Smooth muscle cell (in vitro differentiated cells): ENCODE data around the gene BRMS1L. TPM values are rescaled to one million over a fixed set of nuclear protein-coding genes. Genes with fewer than 3 reads are reported as not detected.

ENCODE experiments used
- DNase-seq: peaks from one replicate; lab custom pipeline; 2025; ENCODE audit not compliant: unreplicated experiment; lab: John Stamatoyannopoulos, UW
- H2AFZ ChIP-seq: fragments of 200-600 bp; sonication (generic); 2 replicates; pipeline ENCODE4 v1.6.0; 2016; ENCODE audit warnings: antibody characterized with exemption, low read depth, mild to moderate bottlenecking
- H3F3A ChIP-seq: fragments of 200-600 bp; sonication (generic); 2 replicates; pipeline ENCODE4 v1.6.0; 2017; ENCODE audit warnings: antibody characterized with exemption, low read depth
- H3K27ac ChIP-seq: fragments of 200-600 bp; sonication (generic); 2 replicates; pipeline ENCODE4 v1.5.1; 2016; ENCODE audit warnings: low read depth, mild to moderate bottlenecking
- H3K27me3 ChIP-seq: fragments of 200-600 bp; sonication (generic); 2 replicates; pipeline ENCODE4 v1.6.1; 2016; ENCODE audit warnings: low read depth, mild to moderate bottlenecking
- H3K36me3 ChIP-seq: fragments of 200-600 bp; sonication (generic); 2 replicates; pipeline ENCODE4 v1.5.1; 2016; ENCODE audit warnings: low read depth
- H3K4me1 ChIP-seq: fragments of 200-600 bp; sonication (generic); 2 replicates; pipeline ENCODE4 v1.5.1; 2016; ENCODE audit warnings: low read depth
- H3K4me2 ChIP-seq: fragments of 200-600 bp; sonication (generic); 2 replicates; pipeline ENCODE4 v1.6.0; 2016; ENCODE audit warnings: mild to moderate bottlenecking
- H3K4me3 ChIP-seq: fragments of 200-600 bp; sonication (generic); 2 replicates; pipeline ENCODE4 v1.5.1; 2016; ENCODE audit warnings: mild to moderate bottlenecking
- H3K79me2 ChIP-seq: fragments of 200-600 bp; sonication (generic); 2 replicates; pipeline ENCODE4 v1.6.0; 2016; ENCODE audit warnings: low read depth, mild to moderate bottlenecking
- H3K9ac ChIP-seq: fragments of 200-600 bp; sonication (generic); 2 replicates; pipeline ENCODE4 v1.6.0; 2016; ENCODE audit warnings: low read depth
- H3K9me3 ChIP-seq: fragments of 200-600 bp; sonication (generic); replicated peaks from 2 replicates; pipeline ENCODE4 v1.5.1; 2016; ENCODE audit warnings: low read depth
- H4K20me1 ChIP-seq: fragments of 200-600 bp; sonication (generic); 2 replicates; pipeline ENCODE4 v1.6.0; 2016; ENCODE audit warnings: low read depth
- WGBS: methylation state at CpG from one replicate; pipeline ENCODE4 v1.1.7; 2016; ENCODE audit warnings: low lambda C conversion rate; 5-methylcytosine and 5-hydroxymethylcytosine counted together
- polyA plus RNA-seq: library from polyadenylated mRNA; unstranded; fragments of >200 nt; fragmentation: Nextera tagmentation; extraction: Ambion mirVana; gene quantifications from 2 replicates; pipeline ENCODE4 v1.2.1, GENCODE V29; 2016
- total RNA-seq: library from RNA; depleted of rRNA; stranded (reverse); fragments of >200 nt; gene quantifications from 2 replicates; pipeline ENCODE4 v1.2.3, GENCODE V29; 2014
- TF ChIP-seq, protein P1 (sequence below): fragments of 200-600 bp; sonication (generic); IDR thresholded peaks from 2 replicates; pipeline ENCODE4 v1.5.1; 2017; ENCODE audit warnings: borderline replicate concordance, mild to moderate bottlenecking, antibody characterized with exemption; ENCODE audit not compliant: insufficient read depth, poor library complexity, severe bottlenecking

Gene BRMS1L
- total and polyA plus RNA-seq, 2 experiments from 2014 or later: 8.8 to 13.4 TPM

DNA sequence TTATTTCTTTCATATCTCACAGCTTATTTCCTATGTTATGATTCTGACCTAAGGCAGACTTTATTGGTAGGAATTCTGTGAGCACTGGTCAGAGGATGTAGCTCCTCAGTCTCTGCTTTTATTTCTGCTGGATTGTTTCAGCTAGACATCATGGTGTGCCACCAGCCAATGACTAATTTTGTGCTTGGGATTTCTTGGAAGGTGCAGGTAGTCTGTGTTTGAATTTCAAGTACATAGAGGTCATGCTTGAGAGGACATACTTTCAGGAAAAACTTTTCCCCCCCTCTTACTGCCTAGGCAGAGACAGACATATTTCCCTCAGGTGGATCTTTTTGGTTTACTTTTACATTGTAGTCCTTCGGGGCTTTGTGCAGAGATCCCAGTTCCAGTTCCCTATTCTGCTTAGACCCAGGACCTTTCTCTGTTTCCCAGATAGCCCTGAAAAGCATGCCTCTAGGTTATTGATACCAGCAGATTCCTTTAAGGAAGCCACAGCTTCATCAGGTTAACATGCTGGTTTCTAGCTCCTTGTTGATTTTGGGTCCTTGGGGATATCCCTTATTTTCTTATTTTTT, 28.6 kb downstream of the BRMS1L start:
- TF ChIP-seq, protein P1, sequence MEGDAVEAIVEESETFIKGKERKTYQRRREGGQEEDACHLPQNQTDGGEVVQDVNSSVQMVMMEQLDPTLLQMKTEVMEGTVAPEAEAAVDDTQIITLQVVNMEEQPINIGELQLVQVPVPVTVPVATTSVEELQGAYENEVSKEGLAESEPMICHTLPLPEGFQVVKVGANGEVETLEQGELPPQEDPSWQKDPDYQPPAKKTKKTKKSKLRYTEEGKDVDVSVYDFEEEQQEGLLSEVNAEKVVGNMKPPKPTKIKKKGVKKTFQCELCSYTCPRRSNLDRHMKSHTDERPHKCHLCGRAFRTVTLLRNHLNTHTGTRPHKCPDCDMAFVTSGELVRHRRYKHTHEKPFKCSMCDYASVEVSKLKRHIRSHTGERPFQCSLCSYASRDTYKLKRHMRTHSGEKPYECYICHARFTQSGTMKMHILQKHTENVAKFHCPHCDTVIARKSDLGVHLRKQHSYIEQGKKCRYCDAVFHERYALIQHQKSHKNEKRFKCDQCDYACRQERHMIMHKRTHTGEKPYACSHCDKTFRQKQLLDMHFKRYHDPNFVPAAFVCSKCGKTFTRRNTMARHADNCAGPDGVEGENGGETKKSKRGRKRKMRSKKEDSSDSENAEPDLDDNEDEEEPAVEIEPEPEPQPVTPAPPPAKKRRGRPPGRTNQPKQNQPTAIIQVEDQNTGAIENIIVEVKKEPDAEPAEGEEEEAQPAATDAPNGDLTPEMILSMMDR: no peak
- no peak for DNase-seq
- Histone ChIP-seq H3K9me3 (peaks cover 5% of the 10 kb centered on the region), H3K9ac (no peak overlapping the region), H3K4me3 (no peak overlapping the region), H2AFZ (no peak overlapping the region), H3F3A (no peaks in the 10 kb centered on the region), H3K4me2 (no peak overlapping the region), H3K27me3 (no peaks in the 10 kb centered on the region), H3K27ac (no peak overlapping the region), H4K20me1 (no peaks in the 10 kb centered on the region), H3K4me1 (no peaks in the 10 kb centered on the region), H3K79me2 (no peaks in the 10 kb centered on the region), H3K36me3 (peaks cover 5% of the 10 kb centered on the region)
- WGBS: 88% methylated on average over 1 of the region's 1 CpG

DNA sequence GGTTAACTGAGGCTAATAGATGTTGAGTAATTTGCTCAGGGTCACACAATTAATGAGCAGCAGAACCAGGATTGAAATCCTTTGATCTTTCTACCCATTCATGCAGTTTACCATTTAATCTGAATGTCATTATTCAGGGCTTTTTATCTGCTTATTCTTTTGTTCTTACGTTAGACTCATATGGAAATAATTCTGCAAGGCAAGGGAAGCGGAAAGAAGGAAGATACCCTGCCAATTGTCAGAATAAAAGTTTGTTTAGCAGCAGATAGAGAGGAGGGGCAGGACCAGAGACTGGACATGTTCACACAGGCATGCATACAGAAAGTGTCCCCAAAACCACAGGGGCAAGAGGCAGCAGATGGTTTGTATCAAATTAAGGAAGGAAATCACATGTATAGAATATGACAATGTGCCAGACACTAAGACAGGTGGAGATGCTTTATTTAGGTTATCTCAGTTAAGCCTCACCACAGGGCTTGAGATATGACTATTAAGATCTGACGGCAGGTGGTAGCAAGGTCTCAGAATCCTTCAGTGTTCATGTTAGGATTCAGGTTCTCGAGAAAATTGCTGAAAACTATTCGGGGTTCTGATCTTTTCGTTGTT, 29.8 kb downstream of the BRMS1L start:
- no peak overlapping the region for H3K4me2 ChIP-seq
- no peak for DNase-seq
- peaks cover 5% of the 10 kb centered on the region for H3K4me1 ChIP-seq
- H3K79me2 ChIP-seq: no peaks in the 10 kb centered on the region
- peaks cover 5% of the 10 kb centered on the region for H3K9me3 ChIP-seq
- no peaks in the 10 kb centered on the region for H3F3A ChIP-seq
- 94% methylated on average over 6 of the region's 6 CpGs for WGBS
- no peak overlapping the region for H2AFZ ChIP-seq
- no peak overlapping the region for H3K4me3 ChIP-seq
- H3K27ac ChIP-seq: no peak overlapping the region
- TF ChIP-seq, protein P1: no peak
- H4K20me1 ChIP-seq: no peaks in the 10 kb centered on the region
- H3K36me3 ChIP-seq: peaks cover 5% of the 10 kb centered on the region
- H3K9ac ChIP-seq: no peak overlapping the region
- no peaks in the 10 kb centered on the region for H3K27me3 ChIP-seq

DNA sequence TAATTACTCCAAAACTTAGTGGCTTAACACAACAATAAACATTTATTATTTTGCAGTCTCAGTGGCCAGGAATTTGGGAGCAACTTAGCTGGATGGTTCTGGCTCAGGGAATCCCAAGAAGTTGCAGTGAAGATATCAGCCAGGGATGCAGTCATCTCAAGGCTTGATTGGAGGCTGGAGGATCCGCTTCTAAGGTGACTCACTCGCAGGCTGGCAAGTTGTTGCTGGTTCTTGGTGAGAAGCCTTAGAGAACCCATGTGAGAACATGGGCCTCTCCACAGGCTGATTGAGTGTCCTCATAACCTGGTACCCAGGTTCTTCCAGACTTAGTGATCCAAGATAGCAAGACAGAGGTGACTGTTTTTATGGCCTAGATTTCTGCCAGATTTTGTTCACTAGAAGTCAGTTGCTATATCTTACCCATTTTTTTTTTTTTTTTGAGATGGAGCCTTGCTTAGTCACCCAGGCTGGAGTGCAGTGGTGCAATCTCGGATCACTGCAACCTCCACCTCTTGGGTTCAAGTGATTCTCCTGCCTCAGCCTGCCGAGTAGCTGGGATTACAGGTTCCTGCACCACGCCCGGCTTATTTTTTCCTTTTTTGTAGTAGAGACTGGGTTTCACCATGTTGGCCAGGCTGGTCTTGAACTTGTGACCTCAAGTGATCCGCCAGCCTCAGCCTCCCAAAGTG, 32.5 kb downstream of the BRMS1L start:
- WGBS: 90% methylated on average over 7 of the region's 7 CpGs
- no peaks in the 10 kb centered on the region for H3K36me3 ChIP-seq
- H3K4me1 ChIP-seq: peaks cover 6% of the 10 kb centered on the region
- no peak overlapping the region for H3K9ac ChIP-seq
- TF ChIP-seq, protein P1: no peak
- no peaks in the 10 kb centered on the region for H3F3A ChIP-seq
- H4K20me1 ChIP-seq: no peaks in the 10 kb centered on the region
- no peaks in the 10 kb centered on the region for H3K79me2 ChIP-seq
- H3K4me3 ChIP-seq: no peak overlapping the region
- no peaks in the 10 kb centered on the region for H3K27me3 ChIP-seq
- no peak overlapping the region for H3K27ac ChIP-seq
- H2AFZ ChIP-seq: no peak overlapping the region
- no peak for DNase-seq
- H3K9me3 ChIP-seq: no peaks in the 10 kb centered on the region
- no peak overlapping the region for H3K4me2 ChIP-seq
